Measurements from ENCODE around the gene ANKRD34B.

The ANKRD34B gene

DNA sequence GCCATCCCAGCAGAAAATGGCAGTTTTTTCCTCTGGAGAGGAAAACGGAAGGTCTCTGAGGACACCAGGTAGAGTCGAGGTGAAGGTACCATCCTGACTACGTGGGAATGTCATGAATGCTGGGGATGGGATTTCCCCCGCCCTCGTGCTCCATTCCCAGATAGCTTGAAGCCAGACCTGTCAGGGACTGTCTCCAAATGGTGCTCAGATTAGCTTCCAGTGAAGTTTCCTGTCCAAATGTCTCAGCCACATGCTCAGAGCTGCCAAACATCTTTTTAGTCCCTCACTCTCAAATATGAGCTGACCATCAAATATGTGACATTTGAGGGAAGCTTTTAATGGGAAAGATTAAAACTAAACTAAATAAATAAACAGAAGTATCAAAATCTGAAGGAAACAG lies 7.6 kb upstream of the ANKRD34B start:
- TF ChIP-seq EZH2phosphoT487 (conservative IDR thresholded peaks at IDR 0.05; ENCODE audit: low read length) = no peak
- TF ChIP-seq, protein P1, sequence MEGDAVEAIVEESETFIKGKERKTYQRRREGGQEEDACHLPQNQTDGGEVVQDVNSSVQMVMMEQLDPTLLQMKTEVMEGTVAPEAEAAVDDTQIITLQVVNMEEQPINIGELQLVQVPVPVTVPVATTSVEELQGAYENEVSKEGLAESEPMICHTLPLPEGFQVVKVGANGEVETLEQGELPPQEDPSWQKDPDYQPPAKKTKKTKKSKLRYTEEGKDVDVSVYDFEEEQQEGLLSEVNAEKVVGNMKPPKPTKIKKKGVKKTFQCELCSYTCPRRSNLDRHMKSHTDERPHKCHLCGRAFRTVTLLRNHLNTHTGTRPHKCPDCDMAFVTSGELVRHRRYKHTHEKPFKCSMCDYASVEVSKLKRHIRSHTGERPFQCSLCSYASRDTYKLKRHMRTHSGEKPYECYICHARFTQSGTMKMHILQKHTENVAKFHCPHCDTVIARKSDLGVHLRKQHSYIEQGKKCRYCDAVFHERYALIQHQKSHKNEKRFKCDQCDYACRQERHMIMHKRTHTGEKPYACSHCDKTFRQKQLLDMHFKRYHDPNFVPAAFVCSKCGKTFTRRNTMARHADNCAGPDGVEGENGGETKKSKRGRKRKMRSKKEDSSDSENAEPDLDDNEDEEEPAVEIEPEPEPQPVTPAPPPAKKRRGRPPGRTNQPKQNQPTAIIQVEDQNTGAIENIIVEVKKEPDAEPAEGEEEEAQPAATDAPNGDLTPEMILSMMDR (IDR thresholded peaks at IDR 0.05; ENCODE audit: insufficient read depth, low read length, poor library complexity, severe bottlenecking) = no peak
- Histone ChIP-seq H3K27me3 (ENCODE audit: low read length) (no peaks in the 10 kb centered on the region), H3K9me2 (replicated peaks; ENCODE audit: insufficient read depth, low read length) (no peaks in the 10 kb centered on the region), H3K4me2 (ENCODE audit: low read depth, low read length, poor library complexity, severe bottlenecking) (no peak overlapping the region), H3K27ac (ENCODE audit: low read depth, low read length) (no peak overlapping the region), H3K9ac (ENCODE audit: low read length) (no peak overlapping the region), H3K9me3 (ENCODE audit: insufficient read depth, low read length) (no peaks in the 10 kb centered on the region), H3K36me3 (ENCODE audit: low read length) (no peaks in the 10 kb centered on the region), H3K4me3 (ENCODE audit: insufficient read depth, low read length, poor library complexity, severe bottlenecking) (no peak overlapping the region), H2AFZ (ENCODE audit: low read depth, low read length, severe bottlenecking) (no peak overlapping the region), H4K20me1 (ENCODE audit: low read depth, low read length) (no peaks in the 10 kb centered on the region), H3F3A (ENCODE audit: insufficient read depth) (no peaks in the 10 kb centered on the region), H3K79me2 (ENCODE audit: insufficient read depth, low read length) (no peaks in the 10 kb centered on the region)

DNA sequence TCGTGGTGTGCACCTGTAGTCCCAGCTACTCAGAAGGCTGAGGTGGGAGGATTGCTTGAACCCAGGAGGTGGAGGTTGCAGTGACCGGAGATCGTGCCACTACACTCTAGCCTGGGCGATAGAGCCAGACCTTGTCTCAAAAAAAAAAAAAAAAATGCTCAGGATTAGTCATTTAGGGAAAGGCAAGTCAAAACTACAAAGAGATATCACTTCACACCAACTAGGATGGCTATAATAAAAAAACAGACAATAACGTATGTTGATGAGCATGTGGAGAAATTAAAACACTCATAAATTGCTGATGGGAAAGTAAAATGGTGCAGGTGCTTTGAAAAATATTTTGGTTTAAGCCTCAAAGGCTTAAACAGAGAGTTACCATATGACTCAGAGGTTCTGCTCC lies 6.3 kb upstream of the ANKRD34B start:
- no peaks in the 10 kb centered on the region for H3K79me2 ChIP-seq (ENCODE audit: insufficient read depth, low read length)
- no peak overlapping the region for H3K9ac ChIP-seq (ENCODE audit: low read length)
- H3F3A ChIP-seq (ENCODE audit: insufficient read depth) = no peaks in the 10 kb centered on the region
- H3K9me2 ChIP-seq (replicated peaks; ENCODE audit: insufficient read depth, low read length) = no peaks in the 10 kb centered on the region
- no peak overlapping the region for H3K4me3 ChIP-seq (ENCODE audit: insufficient read depth, low read length, poor library complexity, severe bottlenecking)
- no peaks in the 10 kb centered on the region for H3K9me3 ChIP-seq (ENCODE audit: insufficient read depth, low read length)
- no peak for TF ChIP-seq EZH2phosphoT487 (conservative IDR thresholded peaks at IDR 0.05; ENCODE audit: low read length)
- TF ChIP-seq, protein P1 (IDR thresholded peaks at IDR 0.05; ENCODE audit: insufficient read depth, low read length, poor library complexity, severe bottlenecking) = no peak
- no peaks in the 10 kb centered on the region for H3K36me3 ChIP-seq (ENCODE audit: low read length)
- no peak overlapping the region for H3K4me2 ChIP-seq (ENCODE audit: low read depth, low read length, poor library complexity, severe bottlenecking)
- no peaks in the 10 kb centered on the region for H4K20me1 ChIP-seq (ENCODE audit: low read depth, low read length)
- H3K27ac ChIP-seq (ENCODE audit: low read depth, low read length) = no peak overlapping the region
- no peaks in the 10 kb centered on the region for H3K27me3 ChIP-seq (ENCODE audit: low read length)
- no peak overlapping the region for H2AFZ ChIP-seq (ENCODE audit: low read depth, low read length, severe bottlenecking)

DNA sequence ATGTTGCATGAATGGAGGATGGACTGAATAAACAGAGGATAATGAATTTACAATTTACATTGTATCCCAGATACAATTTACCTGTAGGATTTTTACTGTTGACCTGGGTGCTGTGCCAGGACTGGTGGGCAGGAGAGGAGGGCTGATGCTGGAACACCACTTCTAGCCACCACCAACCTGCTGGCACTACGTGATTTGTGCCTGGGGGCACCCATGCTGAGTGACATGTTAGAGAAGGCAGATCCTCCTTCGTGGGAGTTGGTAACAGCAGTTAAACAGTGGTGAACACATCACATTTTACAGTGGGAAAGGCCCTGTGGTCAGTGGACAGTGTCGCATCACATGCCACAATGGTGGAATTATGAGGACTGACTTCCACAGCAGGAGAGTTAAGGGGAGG lies 3.0 kb upstream of the ANKRD34B start:
- Histone ChIP-seq H3K27me3 (ENCODE audit: low read length) (no peaks in the 10 kb centered on the region), H3K4me2 (ENCODE audit: low read depth, low read length, poor library complexity, severe bottlenecking) (no peak overlapping the region), H3K4me3 (ENCODE audit: insufficient read depth, low read length, poor library complexity, severe bottlenecking) (no peak overlapping the region), H3K9ac (ENCODE audit: low read length) (no peak overlapping the region), H3F3A (ENCODE audit: insufficient read depth) (no peaks in the 10 kb centered on the region), H3K9me3 (ENCODE audit: insufficient read depth, low read length) (no peaks in the 10 kb centered on the region), H3K27ac (ENCODE audit: low read depth, low read length) (no peak overlapping the region), H3K79me2 (ENCODE audit: insufficient read depth, low read length) (no peaks in the 10 kb centered on the region), H3K9me2 (replicated peaks; ENCODE audit: insufficient read depth, low read length) (no peaks in the 10 kb centered on the region), H4K20me1 (ENCODE audit: low read depth, low read length) (no peaks in the 10 kb centered on the region), H2AFZ (ENCODE audit: low read depth, low read length, severe bottlenecking) (no peak overlapping the region), H3K36me3 (ENCODE audit: low read length) (no peaks in the 10 kb centered on the region)
- TF ChIP-seq, protein P1 (IDR thresholded peaks at IDR 0.05; ENCODE audit: insufficient read depth, low read length, poor library complexity, severe bottlenecking) = no peak
- no peak for TF ChIP-seq EZH2phosphoT487 (conservative IDR thresholded peaks at IDR 0.05; ENCODE audit: low read length)
